PC-9 (cell line): ENCODE measurements around the gene TECPR1. TPM values are rescaled to one million over a fixed set of nuclear protein-coding genes. Genes with fewer than 3 reads are reported as not detected.

ENCODE experiments used
- BruUV-seq: library from RNA; stranded (reverse); fragments of 400-500 nt; replicated peaks from 2 replicates; lab custom pipeline; 2021; lab: Mats Ljungman, UMichigan
- CTCF ChIA-PET: fragments of 300-600 bp; sonication (Branson Sonifier 250); formaldehyde crosslinking; loops from one replicate; lab custom pipeline; 2022; ENCODE audit warnings: antibody characterized with exemption; lab: Charles Lee
- POLR2A ChIA-PET: fragments of 300-600 bp; sonication (Branson Sonifier 250); formaldehyde crosslinking; loops from one replicate; lab custom pipeline; 2022; ENCODE audit warnings: antibody characterized with exemption; ENCODE audit not compliant: unreplicated experiment; lab: Charles Lee
- DNase-seq, 2 experiments: peaks; one replicate each; pipeline versions ENCODE4 v3.0.0 to v3.0.0-alpha.2; 2015 to 2022; ENCODE audit warnings: mixed read lengths in 1 of 2
- H2AFZ ChIP-seq: fragments of 200-600 bp; sonication (generic); 2 replicates; pipeline ENCODE4 v1.8.1; 2017; ENCODE audit warnings: antibody characterized with exemption
- H3F3A ChIP-seq: fragments of 200-600 bp; sonication (generic); 2 replicates; pipeline ENCODE4 v1.8.1; 2017; ENCODE audit warnings: antibody characterized with exemption, mild to moderate bottlenecking, low read depth; ENCODE audit not compliant: insufficient read depth
- H3K27ac ChIP-seq: fragments of 200-600 bp; sonication (generic); 2 replicates; pipeline ENCODE4 v1.6.1; 2016; ENCODE audit warnings: mixed run types
- H3K27me3 ChIP-seq: fragments of 200-600 bp; sonication (generic); 2 replicates; pipeline ENCODE4 v1.6.1; 2016; ENCODE audit warnings: low read depth, mixed run types; ENCODE audit not compliant: insufficient read depth
- H3K36me3 ChIP-seq: fragments of 200-600 bp; sonication (generic); 2 replicates; pipeline ENCODE4 v1.6.1; 2016; ENCODE audit warnings: low read depth, mixed run types
- H3K4me1 ChIP-seq: fragments of 200-600 bp; sonication (generic); replicated peaks from 2 replicates; pipeline ENCODE4 v1.6.1; 2016; ENCODE audit warnings: mixed run types; ENCODE audit not compliant: insufficient read depth
- H3K4me2 ChIP-seq: fragments of 200-600 bp; sonication (generic); 2 replicates; pipeline ENCODE4 v1.6.1; 2017; ENCODE audit warnings: mixed run types
- H3K4me3 ChIP-seq: fragments of 200-600 bp; sonication (generic); 2 replicates; pipeline ENCODE4 v1.6.1; 2016; ENCODE audit warnings: mixed run types
- H3K79me2 ChIP-seq: fragments of 200-600 bp; sonication (generic); 2 replicates; pipeline ENCODE4 v1.6.1; 2017; ENCODE audit warnings: low read depth, mixed run types
- H3K9me2 ChIP-seq: fragments of 200-600 bp; sonication (generic); 2 replicates; pipeline ENCODE4 v1.8.1; 2017; ENCODE audit warnings: mild to moderate bottlenecking; ENCODE audit not compliant: insufficient read depth
- H3K9me3 ChIP-seq: fragments of 200-600 bp; sonication (generic); 2 replicates; pipeline ENCODE4 v1.8.1; 2016; ENCODE audit warnings: low read depth; ENCODE audit not compliant: insufficient read depth
- H4K20me1 ChIP-seq: fragments of 200-600 bp; sonication (generic); 2 replicates; pipeline ENCODE4 v1.8.1; 2017; ENCODE audit not compliant: insufficient read depth
- CTCF ChIP-seq: fragments of 200-600 bp; sonication (generic); conservative IDR thresholded peaks from 2 replicates; pipeline ENCODE4 v1.6.1; 2017; ENCODE audit warnings: mixed run types, antibody characterized with exemption, mild to moderate bottlenecking, moderate library complexity
- EZH2 ChIP-seq: fragments of 200-600 bp; sonication (generic); IDR thresholded peaks from 2 replicates; pipeline ENCODE4 v1.8.0; 2017; ENCODE audit warnings: antibody characterized with exemption, low read depth
- intact Hi-C: fragments of 100-400 bp; cut with micrococcal nuclease; formaldehyde crosslinking; loops from one replicate; pipeline ENCODE4 v1.10.0; 2022; ENCODE audit not compliant: unreplicated experiment
- total RNA-seq: library from RNA; stranded (reverse); gene quantifications from 2 replicates; pipeline ENCODE4 v1.2.3, GENCODE V29; 2021

The TECPR1 gene
- total RNA-seq, 1 experiment from 2014 or later: 22.7 TPM

DNA sequence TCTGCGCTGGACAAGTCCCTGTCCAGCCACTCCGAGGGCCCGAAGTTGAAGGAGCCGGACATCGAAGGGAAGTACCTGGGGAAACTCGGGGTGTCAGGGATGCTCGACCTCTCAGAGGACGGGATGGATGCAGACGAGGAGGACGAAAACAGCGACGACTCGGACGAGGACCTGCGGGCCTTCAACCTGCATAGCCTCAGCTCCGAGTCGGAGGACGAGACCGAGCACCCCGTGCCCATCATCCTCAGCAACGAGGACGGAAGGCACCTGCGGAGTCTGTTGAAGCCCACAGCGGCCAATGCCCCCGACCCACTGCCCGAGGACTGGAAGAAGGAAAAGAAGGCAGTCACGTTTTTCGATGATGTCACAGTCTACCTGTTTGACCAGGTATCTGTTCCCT, 57.8 kb downstream of the TECPR1 start:
- H3K4me3 ChIP-seq: no peak overlapping the region
- peaks cover 13% of the 10 kb centered on the region; the same call in 1 of the 2 replicates for H3K36me3 ChIP-seq
- no peaks in the 10 kb centered on the region for H3K9me3 ChIP-seq
- peaks cover 10% of the 10 kb centered on the region; the same call in 1 of the 2 replicates for H3K79me2 ChIP-seq
- no peak for TF ChIP-seq EZH2
- no peak overlapping the region for H3K27ac ChIP-seq
- peaks cover 15% of the 10 kb centered on the region for H4K20me1 ChIP-seq
- no peak overlapping the region for H2AFZ ChIP-seq
- intact Hi-C loops: no loop called here
- no peaks in the 10 kb centered on the region for H3K9me2 ChIP-seq
- no TSS peak for BruUV-seq
- no peak for DNase-seq
- CTCF ChIA-PET: no interaction called here
- H3K4me2 ChIP-seq: no peak overlapping the region
- peaks cover 3% of the 10 kb centered on the region; the same call in 1 of the 2 replicates for H3F3A ChIP-seq
- H3K27me3 ChIP-seq: no peaks in the 10 kb centered on the region
- POLR2A ChIA-PET: no interaction called here
- H3K4me1 ChIP-seq: no peaks in the 10 kb centered on the region

DNA sequence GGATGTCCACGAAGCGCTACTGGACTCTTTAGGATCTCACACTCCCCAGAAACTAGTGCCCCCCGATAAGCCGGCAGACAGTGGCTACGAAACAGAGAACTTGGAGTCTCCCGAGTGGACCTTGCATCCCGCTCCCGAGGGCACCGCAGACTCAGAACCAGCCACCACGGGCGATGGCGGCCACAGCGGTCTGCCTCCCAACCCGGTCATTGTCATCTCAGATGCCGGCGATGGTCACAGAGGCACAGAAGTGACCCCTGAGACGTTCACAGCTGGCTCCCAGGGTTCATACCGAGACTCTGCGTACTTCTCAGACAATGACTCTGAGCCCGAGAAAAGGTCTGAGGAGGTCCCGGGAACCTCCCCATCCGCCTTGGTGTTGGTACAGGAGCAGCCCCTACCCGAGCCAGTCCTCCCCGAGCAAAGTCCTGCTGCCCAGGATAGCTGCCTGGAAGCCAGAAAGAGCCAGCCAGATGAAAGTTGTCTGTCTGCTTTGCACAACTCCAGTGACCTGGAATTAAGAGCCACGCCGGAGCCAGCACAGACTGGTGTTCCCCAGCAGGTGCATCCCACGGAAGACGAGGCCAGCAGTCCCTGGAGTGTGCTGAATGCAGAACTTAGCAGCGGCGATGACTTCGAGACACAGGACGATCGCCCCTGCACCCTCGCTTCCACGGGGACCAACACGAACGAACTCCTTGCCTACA, 58.4 kb downstream of the TECPR1 start:
- H3K27me3 ChIP-seq: no peaks in the 10 kb centered on the region
- ChIA-PET CTCF (no interaction called here), POLR2A (no interaction called here)
- intact Hi-C loops: no loop called here
- no peak overlapping the region for H3K4me3 ChIP-seq
- no peak overlapping the region for H3K27ac ChIP-seq
- H4K20me1 ChIP-seq: peaks cover 15% of the 10 kb centered on the region
- no peaks in the 10 kb centered on the region for H3K9me2 ChIP-seq
- H2AFZ ChIP-seq: no peak overlapping the region
- TF ChIP-seq CTCF (no peak), EZH2 (no peak)
- H3K4me1 ChIP-seq: no peaks in the 10 kb centered on the region
- peaks cover 7% of the 10 kb centered on the region; the same call in 1 of the 2 replicates for H3K79me2 ChIP-seq
- no peak overlapping the region for H3K4me2 ChIP-seq
- no peaks in the 10 kb centered on the region for H3F3A ChIP-seq
- no peaks in the 10 kb centered on the region for H3K9me3 ChIP-seq
- peaks cover 13% of the 10 kb centered on the region; the same call in 1 of the 2 replicates for H3K36me3 ChIP-seq
- no TSS peak for BruUV-seq
- no peak for DNase-seq

DNA sequence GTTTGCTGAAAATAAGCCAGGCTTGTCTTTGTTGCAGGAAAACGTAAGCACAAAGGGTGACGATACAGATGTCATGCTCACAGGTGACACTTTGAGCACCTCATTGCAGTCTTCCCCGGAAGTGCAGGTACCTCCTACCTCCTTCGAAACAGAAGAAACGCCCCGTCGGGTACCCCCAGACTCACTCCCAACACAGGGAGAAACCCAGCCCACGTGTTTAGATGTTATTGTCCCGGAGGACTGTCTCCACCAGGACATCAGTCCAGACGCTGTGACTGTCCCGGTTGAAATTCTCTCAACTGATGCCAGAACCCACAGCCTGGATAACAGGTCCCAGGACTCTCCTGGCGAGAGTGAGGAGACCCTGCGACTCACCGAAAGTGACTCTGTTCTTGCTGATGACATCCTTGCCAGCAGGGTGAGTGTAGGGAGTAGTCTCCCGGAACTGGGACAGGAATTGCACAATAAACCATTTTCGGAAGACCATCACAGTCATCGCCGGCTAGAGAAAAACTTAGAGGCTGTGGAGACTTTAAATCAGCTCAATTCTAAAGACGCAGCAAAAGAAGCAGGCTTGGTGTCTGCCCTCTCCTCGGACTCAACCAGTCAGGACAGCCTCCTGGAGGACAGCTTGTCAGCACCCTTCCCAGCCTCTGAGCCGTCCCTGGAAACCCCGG, 59.1 kb downstream of the TECPR1 start:
- Histone ChIP-seq H3K9me3 (no peaks in the 10 kb centered on the region), H3F3A (no peaks in the 10 kb centered on the region), H3K36me3 (peaks cover 13% of the 10 kb centered on the region; the same call in 1 of the 2 replicates), H3K4me3 (no peak overlapping the region), H4K20me1 (peaks cover 15% of the 10 kb centered on the region), H2AFZ (no peak overlapping the region), H3K27me3 (no peaks in the 10 kb centered on the region), H3K79me2 (0 out of 2 replicates have a peak, but pooled peaks cover 2% of the 10 kb centered on the region), H3K27ac (no peak overlapping the region), H3K4me1 (no peaks in the 10 kb centered on the region), H3K4me2 (no peak overlapping the region), H3K9me2 (no peaks in the 10 kb centered on the region)
- BruUV-seq: no TSS peak
- CTCF ChIA-PET: no interaction called here
- intact Hi-C loops: no loop called here
- POLR2A ChIA-PET: no interaction called here
- no peak for DNase-seq
- TF ChIP-seq EZH2 (no peak), CTCF (no peak)
